ENCODE data around the gene MT1E. TPM values are rescaled to one million over a fixed set of nuclear protein-coding genes. Genes with fewer than 3 reads are reported as not detected.

MT1E gene
- total and polyA plus RNA-seq, 2 of the 13 experiments (the other 11 are each of a cell fraction or from before 2014, with no cell fraction given), result 110 to 1,072 TPM

DNA sequence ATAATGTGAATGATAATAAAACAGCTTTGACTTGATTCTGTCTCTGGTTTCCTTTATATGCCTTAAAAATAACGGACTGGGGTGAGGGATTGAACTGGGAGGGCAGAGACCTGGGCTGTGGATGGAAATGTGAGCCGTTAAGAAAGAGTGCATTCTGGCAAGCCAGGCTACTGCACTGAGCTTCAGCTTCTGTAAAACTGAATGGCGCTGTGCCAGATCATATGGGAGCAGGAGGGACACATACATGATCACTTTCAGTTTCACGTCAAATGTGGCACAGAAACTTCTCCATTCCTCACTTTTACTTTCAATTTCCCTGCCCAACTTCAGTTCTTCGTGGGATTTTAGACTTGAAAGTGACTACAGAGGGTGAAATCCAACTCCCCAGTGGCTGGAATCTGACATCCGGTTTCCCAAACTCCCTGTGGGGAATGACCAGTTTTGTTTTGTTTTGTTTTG lies 16.1 kb upstream of the MT1E start (continued):
- TF ChIP-seq RERE (CRISPR knock-in tag; IDR thresholded peaks at IDR 0.05; ENCODE audit: low read depth) (no peak), ZNF598 (CRISPR knock-in tag; IDR thresholded peaks at IDR 0.05; ENCODE audit: borderline replicate concordance) (no peak), ZNF724P (CRISPR knock-in tag; IDR thresholded peaks at IDR 0.05; ENCODE audit: borderline replicate concordance) (0 out of 2 replicates have a peak, but pooled peaks have one; percentile 29), GABPA (IDR thresholded peaks at IDR 0.05; ENCODE audit: low read depth, low read length) (no peak), GABPA (CRISPR knock-in tag; IDR thresholded peaks at IDR 0.05; ENCODE audit: low read depth) (peak; percentile 47; the same call in 1 of the 2 replicates), MEIS1 (CRISPR knock-in tag; IDR thresholded peaks at IDR 0.05; ENCODE audit: borderline replicate concordance) (0 out of 2 replicates have a peak, but pooled peaks have one; percentile 13), TBL1XR1 (IDR thresholded peaks at IDR 0.05; ENCODE audit: borderline replicate concordance, low read length, partially characterized antibody) (no peak), ZNF124 (CRISPR knock-in tag; IDR thresholded peaks at IDR 0.05) (no peak), SUZ12 (IDR thresholded peaks at IDR 0.05; ENCODE audit: low read depth, low read length) (no peak), ZNF501 (CRISPR knock-in tag; IDR thresholded peaks at IDR 0.05) (no peak), JDP2 (CRISPR knock-in tag; IDR thresholded peaks at IDR 0.05; ENCODE audit: borderline replicate concordance) (no peak), AFF4 (CRISPR knock-in tag; IDR thresholded peaks at IDR 0.05) (no peak), ZNF776 (CRISPR knock-in tag; IDR thresholded peaks at IDR 0.05) (no peak), ELK4 (CRISPR knock-in tag; IDR thresholded peaks at IDR 0.05; ENCODE audit: borderline replicate concordance) (no peak), ZNF430 (CRISPR knock-in tag; IDR thresholded peaks at IDR 0.05) (no peak), EZH2 (conservative IDR thresholded peaks at IDR 0.05; ENCODE audit: low read depth, low read length) (no peak), SNAI1 (CRISPR knock-in tag; IDR thresholded peaks at IDR 0.05; ENCODE audit: borderline replicate concordance) (no peak), ZNF747 (CRISPR knock-in tag; IDR thresholded peaks at IDR 0.05; ENCODE audit: borderline replicate concordance) (no peak), FIP1L1 (IDR thresholded peaks at IDR 0.05; ENCODE audit: borderline replicate concordance, insufficient read depth, low read depth, low read length) (no peak), TBX3 (IDR thresholded peaks at IDR 0.05; ENCODE audit: borderline replicate concordance) (no peak), ELF1 (CRISPR knock-in tag; IDR thresholded peaks at IDR 0.05) (no peak)

All from HepG2 (cell line).